ENCODE results near the gene ADAMTSL1. TPM values are rescaled to one million over a fixed set of nuclear protein-coding genes. Genes with fewer than 3 reads are reported as not detected.

ADAMTSL1 gene
- total RNA-seq, 1 donor from 2014 or later, result 1.6 TPM

- FAIRE-seq, result no peak
These were observed 432.9 kb downstream of the ADAMTSL1 start for GRCh38 chr9:18906656-18907395.

DNA sequence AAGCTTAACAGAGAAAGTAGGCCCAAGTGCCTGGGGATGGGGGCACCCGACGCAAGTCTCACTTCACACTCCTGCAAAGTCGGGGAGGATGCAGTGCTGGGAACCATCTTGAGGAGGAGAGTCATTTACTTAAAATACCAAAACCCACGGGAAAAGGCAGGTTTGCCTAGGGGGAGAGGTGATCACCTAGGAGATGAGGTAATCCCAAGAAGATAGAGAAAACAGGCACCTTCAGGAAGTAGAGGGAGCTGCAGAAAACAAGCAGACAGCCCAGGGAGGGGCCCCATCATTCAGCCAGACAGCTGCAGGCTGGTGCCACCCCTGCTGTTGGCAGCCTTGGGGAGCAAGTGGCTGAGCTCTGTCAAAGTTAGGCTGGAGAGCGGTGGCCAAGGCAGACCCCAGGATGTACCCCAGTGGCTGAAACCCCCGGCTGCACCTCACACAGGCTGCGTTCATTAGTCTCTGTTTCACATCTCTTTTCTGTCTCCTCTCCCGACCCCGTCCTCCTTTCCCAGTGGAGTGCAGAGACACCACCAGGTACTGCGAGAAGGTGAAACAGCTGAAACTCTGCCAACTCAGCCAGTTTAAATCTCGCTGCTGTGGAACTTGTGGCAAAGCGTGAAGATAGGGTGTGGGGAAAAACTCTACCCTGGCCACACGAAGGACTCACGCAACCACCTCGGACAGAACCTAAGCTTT, 434.1 kb downstream of the ADAMTSL1 start:
- DNase-seq (ENCODE audit: low read depth), result no peak
- no peak for TF ChIP-seq CTCF (IDR thresholded peaks at IDR 0.05; ENCODE audit: insufficient read depth, low read length, severe bottlenecking)

More at GRCh38 chr9:18906656-18907395, 432.9 kb downstream of the ADAMTSL1 start:
- no peak overlapping the region for H3K4me3 ChIP-seq (ENCODE audit: low read depth, low read length)
- no peak for TF ChIP-seq CTCF (IDR thresholded peaks at IDR 0.05; ENCODE audit: insufficient read depth, low read length, severe bottlenecking)
- no peaks in the 10 kb centered on the region for H3K36me3 ChIP-seq (ENCODE audit: control insufficient read depth, insufficient read depth, low read length)
- no peaks in the 10 kb centered on the region for H3K27me3 ChIP-seq (ENCODE audit: control insufficient read depth, insufficient read depth, low read length)
- no peak for DNase-seq (ENCODE audit: low read depth)

GRCh38 chr9:18909140-18910018, 435.4 kb downstream of the ADAMTSL1 start:
- no peaks in the 10 kb centered on the region for H3K27me3 ChIP-seq (ENCODE audit: control insufficient read depth, insufficient read depth, low read length)
- H3K4me3 ChIP-seq (ENCODE audit: low read depth, low read length), result no peak overlapping the region
- DNase-seq (ENCODE audit: low read depth) (no peak), FAIRE-seq (no peak)
- no peaks in the 10 kb centered on the region for H3K36me3 ChIP-seq (ENCODE audit: control insufficient read depth, insufficient read depth, low read length)
- TF ChIP-seq CTCF (IDR thresholded peaks at IDR 0.05; ENCODE audit: insufficient read depth, low read length, severe bottlenecking), result no peak

More for the DNA sequence above, 434.1 kb downstream of the ADAMTSL1 start:
- FAIRE-seq, result no peak
- no peaks in the 10 kb centered on the region for H3K27me3 ChIP-seq (ENCODE audit: control insufficient read depth, insufficient read depth, low read length)
- H3K36me3 ChIP-seq (ENCODE audit: control insufficient read depth, insufficient read depth, low read length), result no peaks in the 10 kb centered on the region
- no peak overlapping the region for H3K4me3 ChIP-seq (ENCODE audit: low read depth, low read length)

DNA sequence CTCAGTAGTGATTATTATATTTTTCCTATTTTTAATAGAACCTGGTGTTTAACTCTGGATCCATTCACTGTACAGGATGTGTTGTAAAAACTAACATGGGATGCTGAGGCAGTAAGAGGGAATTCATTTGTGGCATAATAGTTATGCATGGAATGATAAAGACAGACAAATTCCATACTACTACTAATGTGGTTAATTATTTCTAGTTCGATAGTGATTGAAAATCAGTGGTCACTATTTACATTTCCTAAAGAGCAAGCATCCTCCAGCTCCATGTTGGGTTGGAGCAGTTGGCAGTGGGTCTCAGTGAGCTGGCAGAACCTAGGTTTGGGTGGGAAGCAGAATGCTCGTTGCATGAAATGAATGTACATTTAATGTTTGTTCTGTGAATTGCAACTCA, 436.5 kb downstream of the ADAMTSL1 start:
- H3K36me3 ChIP-seq (ENCODE audit: control insufficient read depth, insufficient read depth, low read length), result no peaks in the 10 kb centered on the region
- TF ChIP-seq CTCF (IDR thresholded peaks at IDR 0.05; ENCODE audit: insufficient read depth, low read length, severe bottlenecking), result no peak
- FAIRE-seq, result no peak
- no peak for DNase-seq (ENCODE audit: low read depth)
- H3K27me3 ChIP-seq (ENCODE audit: control insufficient read depth, insufficient read depth, low read length), result no peaks in the 10 kb centered on the region
- H3K4me3 ChIP-seq (ENCODE audit: low read depth, low read length), result no peak overlapping the region

DNA sequence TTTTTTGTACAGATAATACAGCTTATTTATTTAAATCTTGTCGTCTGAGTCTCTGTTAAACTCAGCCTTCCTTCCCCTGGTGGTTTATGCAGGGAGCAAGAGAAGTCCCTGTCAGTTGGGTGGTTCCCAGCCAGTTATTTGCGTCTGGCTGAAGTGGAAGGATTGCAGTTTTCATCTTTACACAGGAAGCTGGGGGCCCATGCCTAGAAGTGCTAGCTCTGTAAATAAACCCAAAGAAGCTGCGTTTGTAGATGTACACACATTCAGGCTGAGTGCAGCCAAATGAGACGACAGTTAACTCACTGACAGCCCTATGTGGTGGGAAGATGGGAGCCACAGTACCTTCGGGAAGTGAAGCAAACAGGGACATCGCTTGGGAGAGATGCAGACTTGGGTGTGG, 437.0 kb downstream of the ADAMTSL1 start:
- no peak for DNase-seq (ENCODE audit: low read depth)
- no peak for FAIRE-seq
- H3K27me3 ChIP-seq (ENCODE audit: control insufficient read depth, insufficient read depth, low read length), result no peaks in the 10 kb centered on the region
- TF ChIP-seq CTCF (IDR thresholded peaks at IDR 0.05; ENCODE audit: insufficient read depth, low read length, severe bottlenecking), result no peak
- no peak overlapping the region for H3K4me3 ChIP-seq (ENCODE audit: low read depth, low read length)
- H3K36me3 ChIP-seq (ENCODE audit: control insufficient read depth, insufficient read depth, low read length), result no peaks in the 10 kb centered on the region

All from bronchial epithelial cell (primary cell).